ENCODE data around the gene EP400.

Gene EP400

GRCh38 chr12:131987552-131987951, 37.8 kb downstream of the EP400 start:
- no peak for DNase-seq

- no peak for DNase-seq
Observed at GRCh38 chr12:131988054-131988796, 38.5 kb downstream of the EP400 start.

- no peak for DNase-seq
Observed at GRCh38 chr12:131989021-131989420, 39.3 kb downstream of the EP400 start.

GRCh38 chr12:131990066-131990979, 40.6 kb downstream of the EP400 start:
- no peak for DNase-seq

GRCh38 chr12:131990980-131991305, 41.2 kb downstream of the EP400 start:
- no peak for DNase-seq

GRCh38 chr12:131991816-131992430, 42.2 kb downstream of the EP400 start:
- no peak for DNase-seq

GRCh38 chr12:131994589-131994988, 44.8 kb downstream of the EP400 start:
- no peak for DNase-seq

GRCh38 chr12:132000286-132000872, 50.6 kb downstream of the EP400 start:
- DNase-seq: no peak

- DNase-seq: no peak
Observed at GRCh38 chr12:132003846-132004245, 54.1 kb downstream of the EP400 start.

- DNase-seq: no peak
Observed at GRCh38 chr12:132004946-132005345, 55.2 kb downstream of the EP400 start.

- DNase-seq: no peak
Observed at GRCh38 chr12:132006056-132006680, 56.4 kb downstream of the EP400 start.

- DNase-seq: no peak
Observed at GRCh38 chr12:132007041-132007440, 57.3 kb downstream of the EP400 start.

GRCh38 chr12:132009336-132009859, 59.7 kb downstream of the EP400 start:
- no peak for DNase-seq

GRCh38 chr12:132012919-132013568, 63.3 kb downstream of the EP400 start:
- DNase-seq: no peak

- no peak for DNase-seq
Observed at GRCh38 chr12:132014092-132014914, 64.6 kb downstream of the EP400 start.

GRCh38 chr12:132014915-132015280, 65.2 kb downstream of the EP400 start:
- no peak for DNase-seq

GRCh38 chr12:132015686-132016430, 66.1 kb downstream of the EP400 start:
- DNase-seq: no peak

- peak; percentile 15 for DNase-seq
Observed at GRCh38 chr12:132018193-132018916, 68.6 kb downstream of the EP400 start.

GRCh38 chr12:132019891-132020290, 70.1 kb downstream of the EP400 start:
- DNase-seq: no peak

- no peak for DNase-seq
Observed at GRCh38 chr12:132020292-132020691, 70.5 kb downstream of the EP400 start.

Measured in stimulated activated CD4-positive, alpha-beta T cell treated with anti-CD3 and anti-CD28 coated beads, Interleukin-15, amount 100 ng/mL, for 24 hours (primary cell).